Glutamatergic neuron (in vitro differentiated cells): Measurements from ENCODE around the gene ST3GAL4. TPM values are rescaled to one million over a fixed set of nuclear protein-coding genes. Genes with fewer than 3 reads are reported as not detected.

Source experiments
- DNase-seq: peaks from one replicate; pipeline ENCODE4 v3.0.0; 2022
- H3K27ac Mint-ChIP-seq: one replicate; pipeline ENCODE4 v1.8.0; 2020; ENCODE audit warnings: mild to moderate bottlenecking, mixed read lengths, inconsistent platforms; ENCODE audit not compliant: unreplicated experiment
- H3K27me3 Mint-ChIP-seq: one replicate; pipeline ENCODE4 v1.8.0; 2020; ENCODE audit warnings: mild to moderate bottlenecking, moderate library complexity, mixed read lengths, inconsistent platforms; ENCODE audit not compliant: unreplicated experiment
- H3K36me3 Mint-ChIP-seq: one replicate; pipeline ENCODE4 v1.8.0; 2020; ENCODE audit warnings: mild to moderate bottlenecking, mixed read lengths, inconsistent platforms; ENCODE audit not compliant: unreplicated experiment
- H3K4me1 Mint-ChIP-seq: one replicate; pipeline ENCODE4 v1.8.0; 2020; ENCODE audit warnings: mild to moderate bottlenecking, low read depth, mixed read lengths, inconsistent platforms; ENCODE audit not compliant: unreplicated experiment
- H3K4me3 Mint-ChIP-seq: one replicate; pipeline ENCODE4 v1.8.0; 2020; ENCODE audit warnings: mild to moderate bottlenecking, mixed read lengths, inconsistent platforms; ENCODE audit not compliant: unreplicated experiment
- H3K9me3 Mint-ChIP-seq: one replicate; pipeline ENCODE4 v1.8.0; 2020; ENCODE audit warnings: mild to moderate bottlenecking, moderate library complexity, mixed read lengths, inconsistent platforms; ENCODE audit not compliant: unreplicated experiment
- total RNA-seq: library from RNA; stranded (reverse); fragmentation: NEBNext Ultra II Directional; extraction: Animal tissue kit (Norgen Biotek cat#: 25700); gene quantifications from one replicate; pipeline ENCODE4 v1.2.1, GENCODE V29; 2021; ENCODE audit not compliant: unreplicated experiment
- TF ChIP-seq, protein P1 (sequence below): fragments of 200-600 bp; sonication (generic); IDR thresholded peaks from one replicate; pipeline ENCODE4 v1.5.0; 2021; ENCODE audit not compliant: partially characterized antibody, unreplicated experiment

ST3GAL4 gene
- total RNA-seq, 1 donor from 2014 or later = 10.4 TPM

DNA sequence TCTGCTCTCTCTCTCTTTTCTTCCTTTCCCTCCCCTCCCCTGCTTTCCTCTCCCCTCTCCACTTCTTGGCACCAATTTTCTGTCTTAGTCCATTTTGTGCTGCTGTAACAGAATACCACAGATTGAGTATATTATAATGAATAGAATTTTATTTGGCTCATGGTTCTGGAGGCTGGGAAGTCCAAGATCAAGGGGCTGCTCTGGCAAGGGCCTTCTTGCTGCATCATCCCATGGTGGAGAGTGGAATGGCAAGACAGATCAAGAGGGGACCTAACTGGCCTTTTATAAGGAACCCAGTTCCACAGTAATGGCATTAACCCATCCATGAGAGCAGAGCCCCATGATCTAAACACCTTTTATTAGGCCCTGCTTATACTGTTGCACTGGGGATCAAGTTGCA lies 44.5 kb downstream of the ST3GAL4 start:
- Mint-ChIP-seq H3K27me3 (peaks cover 4% of the 10 kb centered on the region), H3K36me3 (peaks cover 5% of the 10 kb centered on the region), H3K4me3 (no peak overlapping the region), H3K9me3 (peaks cover 5% of the 10 kb centered on the region), H3K27ac (no peak overlapping the region), H3K4me1 (peaks cover 12% of the 10 kb centered on the region)
- TF ChIP-seq, protein P1, sequence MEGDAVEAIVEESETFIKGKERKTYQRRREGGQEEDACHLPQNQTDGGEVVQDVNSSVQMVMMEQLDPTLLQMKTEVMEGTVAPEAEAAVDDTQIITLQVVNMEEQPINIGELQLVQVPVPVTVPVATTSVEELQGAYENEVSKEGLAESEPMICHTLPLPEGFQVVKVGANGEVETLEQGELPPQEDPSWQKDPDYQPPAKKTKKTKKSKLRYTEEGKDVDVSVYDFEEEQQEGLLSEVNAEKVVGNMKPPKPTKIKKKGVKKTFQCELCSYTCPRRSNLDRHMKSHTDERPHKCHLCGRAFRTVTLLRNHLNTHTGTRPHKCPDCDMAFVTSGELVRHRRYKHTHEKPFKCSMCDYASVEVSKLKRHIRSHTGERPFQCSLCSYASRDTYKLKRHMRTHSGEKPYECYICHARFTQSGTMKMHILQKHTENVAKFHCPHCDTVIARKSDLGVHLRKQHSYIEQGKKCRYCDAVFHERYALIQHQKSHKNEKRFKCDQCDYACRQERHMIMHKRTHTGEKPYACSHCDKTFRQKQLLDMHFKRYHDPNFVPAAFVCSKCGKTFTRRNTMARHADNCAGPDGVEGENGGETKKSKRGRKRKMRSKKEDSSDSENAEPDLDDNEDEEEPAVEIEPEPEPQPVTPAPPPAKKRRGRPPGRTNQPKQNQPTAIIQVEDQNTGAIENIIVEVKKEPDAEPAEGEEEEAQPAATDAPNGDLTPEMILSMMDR = no peak
- DNase-seq = no peak

DNA sequence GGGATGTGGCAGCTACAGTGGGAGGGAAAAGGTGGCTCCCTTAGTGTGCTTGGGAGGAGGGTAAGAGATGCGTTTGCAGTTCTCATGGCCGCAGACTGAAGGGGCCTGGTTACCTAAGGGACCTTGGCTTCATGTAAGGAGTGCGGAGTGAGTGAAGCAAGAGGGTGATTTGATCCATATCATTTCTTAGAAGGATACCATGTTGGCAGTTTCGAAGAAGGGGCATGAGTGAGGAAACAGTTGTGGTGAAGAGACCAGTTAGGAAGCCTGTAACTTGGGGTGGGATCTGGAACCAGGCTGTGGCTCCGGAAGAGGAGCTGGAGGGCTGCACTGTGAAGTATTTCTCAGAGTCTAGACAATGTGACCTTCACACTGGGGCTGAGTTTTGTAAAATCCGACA lies 45.0 kb downstream of the ST3GAL4 start:
- DNase-seq = no peak
- Mint-ChIP-seq H3K4me1 (peaks cover 12% of the 10 kb centered on the region), H3K27ac (no peak overlapping the region), H3K4me3 (no peak overlapping the region), H3K9me3 (peaks cover 5% of the 10 kb centered on the region), H3K27me3 (peaks cover 4% of the 10 kb centered on the region), H3K36me3 (peaks cover 5% of the 10 kb centered on the region)
- TF ChIP-seq, protein P1 = no peak

DNA sequence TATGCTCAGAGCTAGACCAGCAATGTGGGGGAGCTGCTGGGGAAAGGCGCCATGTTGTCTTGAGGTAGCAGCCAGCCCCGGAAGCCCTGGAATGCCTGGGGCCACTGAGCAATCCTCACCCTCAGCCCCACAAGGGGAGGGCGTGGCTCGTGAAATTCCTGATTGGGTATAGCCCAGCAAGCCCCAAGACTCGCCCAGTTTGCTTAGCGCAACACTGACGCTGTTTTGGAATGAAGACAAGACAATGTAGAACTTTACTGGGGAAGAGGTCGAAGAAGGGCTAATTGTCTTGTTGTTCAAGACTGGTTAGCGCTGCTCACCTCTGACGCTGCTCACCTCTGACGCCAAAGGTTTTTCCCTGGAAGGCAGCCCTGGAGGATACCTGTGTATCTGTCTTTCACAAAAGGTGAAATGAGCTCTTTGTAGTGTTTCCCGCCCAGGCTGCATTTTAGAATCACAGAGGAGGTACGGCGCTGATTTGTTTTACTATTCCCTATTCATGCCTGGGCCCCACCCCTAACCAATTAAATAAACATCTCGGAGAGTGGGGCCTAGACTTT lies 47.6 kb downstream of the ST3GAL4 start:
- Mint-ChIP-seq H3K4me1 (peaks cover 16% of the 10 kb centered on the region), H3K27me3 (peaks cover 6% of the 10 kb centered on the region), H3K36me3 (peaks cover 5% of the 10 kb centered on the region), H3K9me3 (peaks cover 3% of the 10 kb centered on the region), H3K4me3 (no peak overlapping the region), H3K27ac (no peak overlapping the region)
- no peak for DNase-seq
- TF ChIP-seq, protein P1 = no peak

DNA sequence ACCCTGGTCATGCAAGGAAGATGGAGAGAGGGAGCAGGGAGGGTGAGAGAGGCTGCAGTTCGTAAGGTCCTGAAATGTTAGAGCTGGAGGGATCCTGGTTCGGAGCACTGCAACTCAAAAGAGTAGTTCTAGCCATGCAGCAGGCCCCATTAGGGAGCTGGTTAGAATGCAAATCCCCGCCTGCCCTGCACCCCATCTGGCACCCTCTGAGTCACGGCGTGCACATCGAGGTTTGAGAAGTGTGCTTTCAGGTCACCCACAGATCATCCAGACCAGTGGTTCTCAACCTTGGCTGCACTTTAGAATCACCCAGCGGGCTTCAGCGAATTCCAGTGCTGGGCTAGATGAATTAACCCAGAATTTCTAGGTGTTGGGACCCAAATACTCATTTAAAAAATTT lies 48.2 kb downstream of the ST3GAL4 start:
- Mint-ChIP-seq H3K36me3 (peaks cover 5% of the 10 kb centered on the region), H3K27ac (no peak overlapping the region), H3K4me1 (peaks cover 16% of the 10 kb centered on the region), H3K9me3 (peaks cover 3% of the 10 kb centered on the region), H3K27me3 (peaks cover 8% of the 10 kb centered on the region), H3K4me3 (no peak overlapping the region)
- TF ChIP-seq, protein P1 = no peak
- DNase-seq = no peak

DNA sequence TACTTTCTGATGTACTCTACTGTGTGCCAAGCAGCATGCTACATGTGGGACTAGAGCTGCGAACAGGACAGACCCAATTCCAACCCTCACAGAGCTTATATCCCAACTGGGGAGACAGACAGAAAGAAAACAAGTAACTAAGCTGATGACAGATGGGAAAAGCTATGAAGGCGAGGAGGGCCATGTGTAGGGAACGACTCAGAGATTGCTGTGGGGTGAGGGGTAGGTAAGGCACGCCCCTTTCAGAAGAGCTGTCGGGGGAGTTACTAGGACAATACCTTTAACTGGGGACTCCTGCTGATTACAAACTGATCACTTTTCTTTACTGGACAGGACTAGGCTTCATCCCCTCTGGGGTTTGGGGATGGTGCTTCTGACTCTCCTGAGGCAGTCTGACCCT lies 48.9 kb downstream of the ST3GAL4 start:
- no peak for DNase-seq
- H3K36me3 Mint-ChIP-seq = peaks cover 5% of the 10 kb centered on the region
- H3K27ac Mint-ChIP-seq = no peak overlapping the region
- H3K4me3 Mint-ChIP-seq = peak overlapping the region; percentile 22
- H3K9me3 Mint-ChIP-seq = peaks cover 3% of the 10 kb centered on the region
- H3K27me3 Mint-ChIP-seq = peaks cover 8% of the 10 kb centered on the region
- TF ChIP-seq, protein P1 = no peak
- peaks cover 16% of the 10 kb centered on the region for H3K4me1 Mint-ChIP-seq
